HG03103 (cell line): ENCODE results near the gene ANTXR2.
"Not testable (repeated sequence)": the region's sequence is repeated elsewhere in the genome, so short reads cannot be mapped to it uniquely, and the experiment has no call there.

Experiments
- ATAC-seq: cut with Tn5 transposase; IDR thresholded peaks from one replicate; pipeline ENCODE4 v1.9.1; 2021; ENCODE audit warnings: low read depth; ENCODE audit not compliant: unreplicated experiment

Gene ANTXR2

GRCh38 chr4:79934660-79935059, 138.4 kb downstream of the ANTXR2 start:
- ATAC-seq: no peak

DNA sequence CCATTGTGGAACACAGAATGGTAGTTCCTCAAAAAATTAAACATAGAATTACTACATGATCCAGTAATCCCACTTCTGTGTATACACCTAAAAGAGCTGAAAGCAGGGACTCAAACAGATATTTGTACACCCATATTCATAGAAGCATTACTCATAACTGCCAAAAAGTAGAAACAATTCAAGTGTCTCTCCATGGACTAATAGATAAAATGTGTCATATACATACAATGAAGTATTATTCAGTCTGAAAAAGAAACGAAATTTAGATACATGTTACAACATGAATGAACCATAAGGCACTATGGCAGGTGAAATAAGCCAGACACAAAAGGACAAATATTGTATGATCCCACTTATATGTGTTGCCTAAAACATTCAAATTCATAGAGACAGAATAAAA, 145.1 kb downstream of the ANTXR2 start:
- ATAC-seq: no peak

DNA sequence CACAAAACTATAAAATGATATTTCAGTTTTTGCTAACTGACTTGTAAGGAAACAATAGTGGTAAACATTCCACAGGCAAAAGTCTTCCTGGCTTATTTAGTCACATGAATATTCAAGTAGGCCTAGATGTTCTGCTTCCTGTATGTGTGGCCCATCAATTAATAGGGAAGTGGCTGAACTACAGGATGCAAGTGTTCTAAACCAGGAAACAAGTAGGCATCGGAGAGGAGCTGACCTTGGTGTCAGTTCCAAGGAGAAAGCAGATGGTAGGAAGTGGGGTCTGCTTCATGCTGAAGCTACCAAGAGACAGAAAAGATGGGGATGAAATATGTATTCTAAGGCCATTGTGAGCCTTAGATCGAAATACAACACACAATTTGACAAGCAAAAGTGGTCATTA, 149.7 kb downstream of the ANTXR2 start:
- no peak for ATAC-seq

DNA sequence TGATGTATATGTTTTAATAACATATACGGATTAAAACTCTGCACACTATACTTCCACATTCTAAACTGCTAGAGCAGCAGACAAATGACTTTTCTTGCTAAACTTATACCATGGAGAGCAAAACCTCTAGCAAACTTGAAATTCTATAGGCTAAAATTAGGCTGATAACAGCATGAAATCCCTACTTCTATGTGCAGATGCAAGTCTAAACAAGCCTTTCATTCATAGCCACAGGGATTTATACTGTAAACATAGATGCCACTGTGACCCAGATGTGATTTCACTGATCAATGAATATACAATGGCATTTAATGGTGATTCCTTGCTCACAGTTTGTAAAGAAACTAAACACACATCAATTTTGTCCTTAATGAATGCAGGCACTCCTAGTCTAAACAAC, 151.0 kb downstream of the ANTXR2 start:
- no peak for ATAC-seq

GRCh38 chr4:79920163-79920853, 152.7 kb downstream of the ANTXR2 start:
- no peak for ATAC-seq

DNA sequence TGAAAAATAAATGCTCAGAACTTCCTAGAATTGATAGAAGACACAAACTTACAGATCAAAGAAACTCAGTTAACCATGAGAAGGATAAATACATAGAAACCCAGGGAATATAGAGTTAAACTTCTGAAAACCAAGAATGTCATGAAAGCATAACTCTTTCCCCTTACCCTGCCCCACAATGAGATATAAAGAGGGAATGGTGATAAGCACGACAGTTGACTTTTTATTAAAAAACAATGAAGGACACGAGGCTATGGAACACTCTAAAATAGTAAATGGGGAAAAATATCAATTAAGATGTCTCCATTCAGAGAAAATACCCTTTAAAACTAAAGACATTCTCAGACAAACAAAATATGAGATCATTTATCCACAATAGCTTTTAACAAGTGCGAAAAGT, 154.7 kb downstream of the ANTXR2 start:
- no peak for ATAC-seq

GRCh38 chr4:79917246-79917645, 155.8 kb downstream of the ANTXR2 start:
- ATAC-seq: peak; percentile 95

GRCh38 chr4:79915246-79915645, 157.8 kb downstream of the ANTXR2 start:
- ATAC-seq: no peak

DNA sequence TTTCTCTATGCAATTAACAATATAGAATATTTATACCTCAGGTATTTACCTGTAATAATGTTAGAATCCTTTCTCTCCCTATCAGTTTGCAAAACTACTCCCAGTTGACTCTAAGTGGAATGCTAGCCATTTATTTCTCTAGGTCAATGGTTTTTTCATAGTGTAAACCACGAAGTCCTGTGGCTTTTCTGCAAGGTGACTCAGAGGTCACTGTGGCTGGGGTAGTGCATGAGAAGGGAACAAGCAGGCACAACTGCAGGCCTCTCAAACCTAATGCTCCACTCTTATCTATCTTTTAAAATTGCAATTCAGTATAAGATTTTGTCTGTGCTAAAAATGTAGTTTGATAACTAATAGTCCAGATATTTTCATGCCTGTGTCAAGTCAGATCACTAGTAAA, 159.4 kb downstream of the ANTXR2 start:
- ATAC-seq: no peak

- no peak for ATAC-seq
Observed at GRCh38 chr4:79907001-79907400, 166.0 kb downstream of the ANTXR2 start.

DNA sequence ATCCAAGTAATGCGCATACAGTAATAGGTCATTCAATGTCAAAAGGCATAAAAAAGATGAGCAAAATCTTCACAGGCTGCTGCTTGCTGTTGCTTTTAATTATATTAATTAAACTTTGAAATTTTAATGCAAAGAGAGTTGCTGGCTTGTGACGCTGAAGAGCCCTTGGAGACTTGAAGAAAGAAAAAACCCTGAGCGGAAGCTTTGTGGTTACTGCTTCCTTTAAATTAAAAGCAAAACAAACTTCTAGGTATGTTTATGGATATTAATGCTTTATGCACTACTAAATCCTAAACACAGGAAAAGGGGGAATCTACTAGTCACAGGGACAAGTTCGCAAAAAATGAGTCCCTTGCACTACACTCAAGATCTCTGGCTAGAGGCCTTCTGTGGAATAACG, 166.7 kb downstream of the ANTXR2 start:
- no peak for ATAC-seq

GRCh38 chr4:79905212-79905611, 167.8 kb downstream of the ANTXR2 start:
- ATAC-seq: no peak

DNA sequence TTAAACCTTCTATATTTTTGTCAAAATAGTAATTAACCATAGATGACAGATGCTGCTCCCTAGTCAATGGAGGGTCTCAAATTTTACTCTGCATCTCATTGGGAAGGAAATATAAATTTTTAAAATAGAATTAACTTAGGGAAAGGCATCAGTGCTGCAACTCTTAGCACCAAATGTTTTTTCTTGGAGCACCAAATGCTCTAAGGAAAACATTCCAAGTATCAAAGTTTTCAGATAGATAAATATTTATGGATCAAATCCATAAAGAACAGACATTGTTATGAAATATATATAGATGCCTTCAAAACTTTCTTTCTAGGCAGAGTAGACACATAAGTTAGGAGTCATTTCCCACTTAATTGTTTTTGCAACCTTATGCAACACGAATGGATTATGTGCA, 168.7 kb downstream of the ANTXR2 start:
- no peak for ATAC-seq

- no peak for ATAC-seq
Observed at GRCh38 chr4:79900182-79900581, 172.8 kb downstream of the ANTXR2 start.

GRCh38 chr4:79899481-79899880, 173.5 kb downstream of the ANTXR2 start:
- ATAC-seq: no peak

GRCh38 chr4:79898055-79898454, 175.0 kb downstream of the ANTXR2 start:
- ATAC-seq: no peak

GRCh38 chr4:79897174-79897573, 175.9 kb downstream of the ANTXR2 start:
- ATAC-seq: no peak

GRCh38 chr4:79893456-79893855, 179.6 kb downstream of the ANTXR2 start:
- no peak for ATAC-seq

DNA sequence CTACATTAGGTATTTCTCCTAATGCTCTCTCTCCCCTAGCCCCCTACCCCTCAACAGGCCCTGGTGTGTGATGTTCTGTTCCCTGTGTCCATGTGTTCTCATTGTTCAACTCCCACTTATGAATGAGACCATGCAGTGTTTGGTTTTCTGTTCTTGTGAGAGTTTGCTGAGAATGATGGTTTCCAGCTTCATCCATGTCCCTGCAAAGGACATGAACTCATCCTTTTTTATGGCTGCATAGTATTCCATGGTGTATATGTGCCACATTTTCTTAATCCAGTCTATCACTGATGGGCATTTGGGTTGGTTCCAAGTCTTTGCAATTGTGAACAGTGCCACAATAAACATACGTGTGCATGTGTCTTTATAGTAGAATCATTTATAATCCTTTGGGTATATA, 184.0 kb downstream of the ANTXR2 start:
- ATAC-seq: not testable (repeated sequence)

DNA sequence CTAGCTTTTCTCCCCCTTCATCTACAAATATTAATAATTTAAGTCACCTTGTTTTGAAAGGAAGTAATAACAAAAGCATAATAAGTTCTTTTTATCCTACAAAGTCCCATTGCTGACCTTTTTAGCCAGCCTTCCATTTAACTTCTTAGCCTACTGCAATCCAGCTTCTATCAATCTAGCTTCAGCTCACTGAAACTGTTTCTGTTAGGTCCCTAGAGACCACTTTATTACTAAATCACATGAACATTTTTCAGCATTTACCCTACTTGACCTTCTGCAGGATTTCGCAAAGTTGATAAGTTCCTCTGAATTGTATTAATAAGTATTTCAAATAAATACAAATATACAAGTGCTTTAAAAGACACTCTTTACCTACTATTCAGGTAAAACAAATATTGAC, 186.5 kb downstream of the ANTXR2 start:
- no peak for ATAC-seq

DNA sequence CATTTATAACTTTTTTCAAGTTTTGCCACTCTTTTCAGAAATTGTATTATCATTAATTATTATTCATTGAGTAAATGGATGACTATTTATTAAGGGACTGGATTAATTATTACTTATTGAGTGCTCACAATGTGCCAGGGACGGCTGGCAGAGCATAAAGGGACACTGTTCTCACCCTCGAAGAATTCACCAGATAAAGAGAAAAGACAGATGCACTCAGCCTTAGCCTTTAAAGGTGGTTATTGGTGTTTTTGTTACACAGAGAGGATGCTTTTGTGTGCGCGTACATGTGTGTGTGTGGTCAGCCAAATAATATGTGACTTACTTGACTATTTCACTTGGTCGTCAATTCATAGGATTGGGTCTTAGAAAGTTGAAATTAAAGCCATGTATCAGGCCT, 187.0 kb downstream of the ANTXR2 start:
- ATAC-seq: no peak

GRCh38 chr4:79883290-79883689, 189.7 kb downstream of the ANTXR2 start:
- no peak for ATAC-seq

- ATAC-seq: no peak
Observed at GRCh38 chr4:79882806-79883205, 190.2 kb downstream of the ANTXR2 start.
